Keratinocyte (primary cell): ENCODE data around the gene PGK1. TPM values are rescaled to one million over a fixed set of nuclear protein-coding genes. Genes with fewer than 3 reads are reported as not detected.

Source experiments
- DNase-seq: peaks from one replicate; pipeline ENCODE4 v3.0.0-alpha.2; 2011; ENCODE audit warnings: low read depth, missing footprints, low spot score
- FAIRE-seq: peaks from 2 replicates; lab custom pipeline; 2011; peaks lifted over from hg19 to GRCh38; lab: Jason Lieb, UNC
- H2AFZ ChIP-seq: 2 replicates; pipeline ENCODE4 v1.6.0; 2012; ENCODE audit warnings: low read length, control low read depth, inconsistent platforms; ENCODE audit not compliant: control insufficient read depth
- H3K27ac ChIP-seq: 2 replicates; pipeline ENCODE4 v1.5.1; 2011; ENCODE audit warnings: low read length; ENCODE audit not compliant: control insufficient read depth, insufficient read depth
- H3K27me3 ChIP-seq: 3 replicates; pipeline ENCODE4 v1.6.0; 2011; ENCODE audit warnings: low read length; ENCODE audit not compliant: control insufficient read depth, insufficient read depth; ENCODE audit errors: extremely low read depth
- H3K36me3 ChIP-seq, 2 experiments: 2 replicates in 1 of 2; 3 replicates in 1 of 2; pipeline ENCODE4 v1.5.1; 2011; ENCODE audit warnings: low read length in 2 of 2, mild to moderate bottlenecking in 1 of 2; ENCODE audit not compliant: control insufficient read depth in 2 of 2, insufficient read depth in 2 of 2; ENCODE audit errors: extremely low read depth in 1 of 2
- H3K4me1 ChIP-seq: 3 replicates; pipeline ENCODE4 v1.5.1; 2011; ENCODE audit warnings: low read length; ENCODE audit not compliant: control insufficient read depth, insufficient read depth; ENCODE audit errors: extremely low read depth
- H3K4me2 ChIP-seq: 3 replicates; pipeline ENCODE4 v1.6.0; 2011; ENCODE audit warnings: low read depth, low read length; ENCODE audit not compliant: control insufficient read depth, insufficient read depth; ENCODE audit errors: extremely low read depth
- H3K4me3 ChIP-seq, 3 experiments: fragments of 200-600 bp in 1 of 3; sonication (generic) in 1 of 3; 2 replicates in 2 of 3; 3 replicates in 1 of 3; pipeline ENCODE4 v1.5.1; 2011 to 2016; ENCODE audit warnings: low read length in 3 of 3, mild to moderate bottlenecking in 3 of 3, control low read depth in 2 of 3, inconsistent platforms in 1 of 3, low read depth in 1 of 3, mixed read lengths in 1 of 3, mixed run types in 1 of 3, moderate library complexity in 1 of 3; ENCODE audit not compliant: control insufficient read depth in 2 of 3, insufficient read depth in 2 of 3; ENCODE audit errors: extremely low read depth in 1 of 3
- H3K79me2 ChIP-seq: 2 replicates; pipeline ENCODE4 v1.6.0; 2012; ENCODE audit warnings: low read length; ENCODE audit not compliant: control insufficient read depth, insufficient read depth
- H3K9ac ChIP-seq: 3 replicates; pipeline ENCODE4 v1.6.0; 2011; ENCODE audit warnings: low read length; ENCODE audit not compliant: control insufficient read depth, insufficient read depth; ENCODE audit errors: extremely low read depth
- H3K9me1 ChIP-seq: 3 replicates; pipeline ENCODE4 v1.6.0; 2011; ENCODE audit warnings: low read length; ENCODE audit not compliant: control insufficient read depth, insufficient read depth; ENCODE audit errors: extremely low read depth
- H3K9me3 ChIP-seq: 2 replicates; pipeline ENCODE4 v1.5.1; 2012; ENCODE audit warnings: low read depth, low read length; ENCODE audit not compliant: control insufficient read depth
- H4K20me1 ChIP-seq: 3 replicates; pipeline ENCODE4 v1.6.0; 2011; ENCODE audit warnings: low read length; ENCODE audit not compliant: control insufficient read depth, insufficient read depth; ENCODE audit errors: extremely low read depth
- CTCF ChIP-seq, 3 experiments: IDR thresholded peaks in 1 of 3; conservative IDR thresholded peaks in 1 of 3; optimal IDR thresholded peaks in 1 of 3; 2 replicates in 2 of 3; 3 replicates in 1 of 3; pipeline versions ENCODE3 to v1.5.1; 2011; ENCODE audit warnings: low read length in 3 of 3, mild to moderate bottlenecking in 3 of 3, moderate library complexity in 2 of 3, control low read depth in 1 of 3, inconsistent platforms in 1 of 3; ENCODE audit not compliant: insufficient read depth in 2 of 3; ENCODE audit errors: extremely low read depth in 1 of 3
- EZH2 ChIP-seq: IDR thresholded peaks from one replicate; pipeline ENCODE4 v1.6.1; 2012; ENCODE audit warnings: inconsistent platforms, mild to moderate bottlenecking, low read length, moderate library complexity
- dilution Hi-C: fragments of 300-500 bp; cut with MboI; formaldehyde crosslinking; loops from one replicate; pipeline ENCODE4 v1.7.0; 2020; ENCODE audit warnings: low sequenced_read_pairs; ENCODE audit not compliant: extremely low pct_ligation_motif_present
- polyA plus RNA-seq, 5 experiments: library from polyadenylated mRNA; depleted of rRNA in 3 of 5; stranded (reverse) in 3 of 5; stranded (forward) in 1 of 5; unstranded in 1 of 5; fragments of >200 nt; gene quantifications; 1 replicate in 1 of 5; 2 replicates in 3 of 5; 3 replicates in 1 of 5; pipeline versions ENCODE4 v1.2.1 to v1.2.3, GENCODE V29; 2011 to 2012; ENCODE audit warnings: missing spikeins in 2 of 5, low read depth in 1 of 5, low replicate concordance in 1 of 5

The PGK1 gene
- polyA plus RNA-seq, 1 donor (not counting 4 experiments of a cell fraction or from before 2014, with no cell fraction given): 666 TPM

GRCh38 chrX:78104447-78105176 lies 564 bp downstream of the PGK1 start:
- dilution Hi-C loops: no loop called here
- H3K36me3 ChIP-seq: no peaks in the 10 kb centered on the region
- no peaks in the 10 kb centered on the region for H3K27me3 ChIP-seq
- H3K9me1 ChIP-seq: no peaks in the 10 kb centered on the region
- H3K27ac ChIP-seq: peak overlapping the region; percentile 88
- H3K9me3 ChIP-seq: no peaks in the 10 kb centered on the region
- no peak for FAIRE-seq
- peak overlapping the region; percentile 91 for H3K9ac ChIP-seq
- DNase-seq: no peak
- peak overlapping the region; percentile 42 for H3K4me2 ChIP-seq
- peaks cover 7% of the 10 kb centered on the region for H4K20me1 ChIP-seq
- peaks cover 56% of the 10 kb centered on the region for H3K79me2 ChIP-seq
- peak overlapping the region; percentile 56 for H2AFZ ChIP-seq
- peaks cover 16% of the 10 kb centered on the region for H3K4me1 ChIP-seq
- H3K4me3 ChIP-seq: peak overlapping the region; percentile 79 to 87 (median 87)
- no peak for TF ChIP-seq EZH2
- TF ChIP-seq CTCF (optimal IDR thresholded peaks at IDR 0.05 in 1 of 3, IDR thresholded peaks at IDR 0.05 in 1 of 3, conservative IDR thresholded peaks at IDR 0.05 in 1 of 3; ENCODE audit: extremely low read depth in 1 of 3, insufficient read depth in 2 of 3, low read length in 3 of 3): no peak

GRCh38 chrX:78105944-78106650 lies 2.0 kb downstream of the PGK1 start:
- H4K20me1 ChIP-seq: peaks cover 7% of the 10 kb centered on the region
- no peaks in the 10 kb centered on the region for H3K9me3 ChIP-seq
- no peak for FAIRE-seq

More at GRCh38 chrX:78105944-78106650, 2.0 kb downstream of the PGK1 start:
- Histone ChIP-seq H3K9ac (no peak overlapping the region), H3K4me1 (peaks cover 16% of the 10 kb centered on the region), H2AFZ (no peak overlapping the region), H3K27ac (no peak overlapping the region), H3K4me2 (peak overlapping the region; percentile 42), H3K79me2 (peaks cover 63% of the 10 kb centered on the region), H3K4me3 (peak overlapping the region; percentile 79 to 87 (median 87)), H3K36me3 (no peaks in the 10 kb centered on the region), H3K27me3 (no peaks in the 10 kb centered on the region), H3K9me1 (no peaks in the 10 kb centered on the region)
- dilution Hi-C loops: no loop called here
- TF ChIP-seq EZH2 (no peak), CTCF (optimal IDR thresholded peaks at IDR 0.05 in 1 of 3, IDR thresholded peaks at IDR 0.05 in 1 of 3, conservative IDR thresholded peaks at IDR 0.05 in 1 of 3; ENCODE audit: extremely low read depth in 1 of 3, insufficient read depth in 2 of 3, low read length in 3 of 3) (no peak)
- DNase-seq: no peak
